NOMO-1 treated with dmso at 0.1 percent for 144 hours (cell line): ENCODE data around the gene TBC1D12.
"Not testable (repeated sequence)": the region's sequence is repeated elsewhere in the genome, so short reads cannot be mapped to it uniquely, and the experiment has no call there.

Experiments used
- DNase-seq: peaks from one replicate; lab custom pipeline; 2025; ENCODE audit not compliant: unreplicated experiment; lab: John Stamatoyannopoulos, UW

Gene TBC1D12

GRCh38 chr10:94533027-94533426, 130.7 kb downstream of the TBC1D12 start:
- DNase-seq = no peak

- DNase-seq = not testable (repeated sequence)
Measured at GRCh38 chr10:94542282-94542681, 139.9 kb downstream of the TBC1D12 start.

GRCh38 chr10:94545391-94546048, 143.2 kb downstream of the TBC1D12 start, which contains the start of gene HELLS:
TSS of gene HELLS (plus strand) at chr10:94545788. CDS start at chr10:94545922, 134 bp downstream.
- DNase-seq = peak; percentile 72

GRCh38 chr10:94546049-94546900, 143.9 kb downstream of the TBC1D12 start:
- DNase-seq = peak; percentile 6

GRCh38 chr10:94546901-94547185, 144.5 kb downstream of the TBC1D12 start:
- no peak for DNase-seq

- DNase-seq = no peak
Measured at GRCh38 chr10:94549221-94549620, 146.9 kb downstream of the TBC1D12 start.

GRCh38 chr10:94567714-94568307, 165.5 kb downstream of the TBC1D12 start:
- not testable (repeated sequence) for DNase-seq

GRCh38 chr10:94571081-94571480, 168.7 kb downstream of the TBC1D12 start:
- no peak for DNase-seq

GRCh38 chr10:94571528-94571927, 169.2 kb downstream of the TBC1D12 start:
- no peak for DNase-seq

- no peak for DNase-seq
Measured at GRCh38 chr10:94578790-94579189, 176.4 kb downstream of the TBC1D12 start.

GRCh38 chr10:94583124-94583523, 180.8 kb downstream of the TBC1D12 start:
- DNase-seq = no peak
